Measurements from ENCODE around the gene WWOX.

DNA sequence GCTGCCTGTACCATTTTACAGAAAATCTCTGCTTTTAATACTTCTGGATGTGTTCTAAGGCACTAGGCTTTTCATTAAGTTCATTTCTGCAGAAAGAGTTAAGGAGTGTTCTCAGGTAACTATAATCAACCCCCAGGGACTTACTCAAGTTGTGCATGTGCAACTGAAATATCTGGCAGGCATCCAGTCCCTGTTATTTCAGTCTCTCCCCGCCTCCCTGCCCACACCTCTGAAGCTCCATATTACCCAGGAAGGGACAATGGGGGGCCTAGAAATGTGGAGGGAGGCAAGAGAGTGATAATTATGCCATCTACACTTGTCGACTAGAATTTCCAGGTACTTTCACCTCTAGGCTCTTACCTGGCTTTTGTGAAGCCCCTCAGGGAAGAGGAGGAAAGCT lies 1068.9 kb downstream of the WWOX start:
- TF ChIP-seq SUZ12 (IDR thresholded peaks at IDR 0.05; ENCODE audit: extremely low read depth, insufficient read depth, insufficient read length) (no peak), ZNF274 (IDR thresholded peaks at IDR 0.05; ENCODE audit: low read depth, low read length) (no peak)

Data from NT2/D1 (cell line).